K562 (cell line): ENCODE results near the gene PPP1R14C. TPM values are rescaled to one million over a fixed set of nuclear protein-coding genes. Genes with fewer than 3 reads are reported as not detected.
A peak's percentile ranks its signal among the peaks of the same experiment; 100 is the strongest.

Experiments used
- ATAC-seq: fragments of 200-7000 bp; cut with Tn5 transposase; 3 replicates; pipeline ENCODE4 v1.9.1; 2020; ENCODE audit warnings: moderate library complexity
- BruUV-seq: library from RNA; stranded (reverse); fragments of 400-500 nt; replicated peaks from 2 replicates; lab custom pipeline; 2021; lab: Mats Ljungman, UMichigan
- CTCF ChIA-PET: fragments of 300-600 bp; formaldehyde crosslinking; extraction: SDS; loops from one replicate; lab custom pipeline; 2021; ENCODE audit warnings: low intra/inter-chr PET ratio; lab: Yijun Ruan, JAX
- POLR2A ChIA-PET: fragments of 300-600, 350-650 bp; sonication (Branson Sonifier 250); formaldehyde crosslinking; extraction: SDS; loops from one replicate; lab custom pipeline; 2021; ENCODE audit warnings: antibody characterized with exemption, inconsistent platforms; lab: Yijun Ruan, JAX
- DNase-seq, 4 experiments: peaks; one replicate each; pipeline versions ENCODE4 v3.0.0 to v3.0.0-alpha.2; 2011 to 2018; ENCODE audit warnings: low spot score in 3 of 4, mixed read lengths in 3 of 4; ENCODE audit errors: extremely low read depth in 1 of 4
- FAIRE-seq: peaks from 2 replicates; lab custom pipeline; 2011; peaks lifted over from hg19 to GRCh38; lab: Jason Lieb, UNC
- H2AFZ ChIP-seq: 2 replicates; pipeline ENCODE4 v1.6.0; 2011; ENCODE audit warnings: low read depth, low read length, control low read depth, inconsistent platforms
- H3K27ac ChIP-seq: fragments of 200-600 bp; 3 replicates; pipeline ENCODE4 v1.8.0; 2011; ENCODE audit warnings: low read depth, mild to moderate bottlenecking, control low read depth, inconsistent platforms, low read length, moderate library complexity, mixed read lengths; ENCODE audit errors: extremely low read depth
- H3K27me3 ChIP-seq, 2 experiments: fragments of 300-600 bp in 1 of 2; 2 replicates in 1 of 2; 3 replicates in 1 of 2; pipeline versions ENCODE4 v1.6.0 to v1.8.0; 2011; ENCODE audit warnings: inconsistent platforms in 2 of 2, low read length in 2 of 2, mild to moderate bottlenecking in 1 of 2, mixed read lengths in 1 of 2, moderate library complexity in 1 of 2; ENCODE audit not compliant: control insufficient read depth in 2 of 2, insufficient read depth in 2 of 2
- H3K36me3 ChIP-seq: fragments of 300-600 bp; 3 replicates; pipeline ENCODE4 v1.8.0; 2011; ENCODE audit warnings: mild to moderate bottlenecking, low read length, inconsistent platforms; ENCODE audit not compliant: control insufficient read depth, insufficient read depth
- H3K4me1 ChIP-seq, 2 experiments: fragments of 200-600 bp in 1 of 2; replicated peaks in 1 of 2; 2 replicates in 1 of 2; 3 replicates in 1 of 2; pipeline versions ENCODE4 v1.5.1 to v1.8.0; 2011; ENCODE audit warnings: inconsistent platforms in 2 of 2, low read length in 2 of 2, mild to moderate bottlenecking in 1 of 2, mixed read lengths in 1 of 2, moderate library complexity in 1 of 2; ENCODE audit not compliant: control insufficient read depth in 2 of 2, insufficient read depth in 2 of 2
- H3K4me2 ChIP-seq: 2 replicates; pipeline ENCODE4 v1.6.1; 2011; ENCODE audit warnings: low read length, control low read depth, inconsistent platforms, mixed read lengths; ENCODE audit not compliant: insufficient read depth
- H3K4me3 ChIP-seq: fragments of 200-600 bp; sonication (generic), shearing (Covaris generic); 2 replicates; pipeline ENCODE4 v1.5.1; 2016; ENCODE audit warnings: control low read depth, inconsistent platforms
- H3K79me2 ChIP-seq: fragments of 200-600 bp; 3 replicates; pipeline ENCODE4 v1.8.0; 2011; ENCODE audit warnings: low read length, inconsistent platforms; ENCODE audit not compliant: control insufficient read depth, insufficient read depth
- H3K9ac ChIP-seq, 2 experiments: 2 replicates each; pipeline versions ENCODE4 v1.6.0 to v1.6.1; 2011; ENCODE audit warnings: low read depth in 2 of 2, low read length in 2 of 2, control low read depth in 1 of 2, inconsistent platforms in 1 of 2, mild to moderate bottlenecking in 1 of 2, mixed read lengths in 1 of 2; ENCODE audit not compliant: insufficient read depth in 1 of 2
- H3K9me1 ChIP-seq: one replicate; pipeline ENCODE4 v1.6.0; 2011; ENCODE audit warnings: inconsistent platforms, mild to moderate bottlenecking, low read length, moderate library complexity; ENCODE audit not compliant: control insufficient read depth, insufficient read depth
- H3K9me3 ChIP-seq: replicated peaks from 2 replicates; pipeline ENCODE4 v1.5.1; 2011; ENCODE audit warnings: low read depth, low read length, inconsistent platforms; ENCODE audit not compliant: control insufficient read depth, insufficient read depth
- H4K20me1 ChIP-seq: replicated peaks from 2 replicates; pipeline ENCODE4 v1.6.1; 2011; ENCODE audit warnings: low read length, inconsistent platforms, mixed read lengths; ENCODE audit not compliant: control insufficient read depth, insufficient read depth
- NFIC ChIP-seq: fragments of 450-650 bp; IDR thresholded peaks from 2 replicates; pipeline ENCODE4 v1.6.1; 2017; ENCODE audit warnings: mild to moderate bottlenecking, inconsistent platforms
- ZNF354B ChIP-seq: fragments of 250-450 bp; sonication (Bioruptor Pico); IDR thresholded peaks from 2 replicates; pipeline ENCODE4 v1.4.0; 2020
- ZNF609 ChIP-seq: sonication (generic); formaldehyde crosslinking; IDR thresholded peaks from 2 replicates; pipeline ENCODE4 v1.8.1; 2023; ENCODE audit warnings: missing genetic modification reagents, mild to moderate bottlenecking, borderline replicate concordance
- WGBS: fragments of 100-300 bp; shearing (Covaris generic); methylation state at CpG from one replicate; pipeline ENCODE4 v1.1.6; 2016; ENCODE audit warnings: low coverage, mixed read lengths; ENCODE audit not compliant: insufficient coverage; ENCODE audit errors: missing lambda C conversion rate; 5-methylcytosine and 5-hydroxymethylcytosine counted together
- in situ Hi-C: fragments of 300-500 bp; cut with MboI; formaldehyde crosslinking; loops from 4 replicates; pipeline ENCODE4 v1.15.0; 2018; ENCODE audit warnings: inconsistent platforms, mixed read lengths
- intact Hi-C: fragments of 100-400 bp; cut with micrococcal nuclease; formaldehyde crosslinking; loops from 2 replicates; pipeline ENCODE4 v1.14.2; 2022
- polyA plus RNA-seq, 8 experiments: library from polyadenylated mRNA; depleted of rRNA in 4 of 8; stranded (reverse) in 5 of 8; unstranded in 3 of 8; fragments of >200 nt; fragmentation: Nextera tagmentation in 2 of 8; fragmentation: Illumina TruSeq in 1 of 8; extraction: Ambion mirVana in 2 of 8; extraction: Trizol in 1 of 8; gene quantifications; 2 replicates each; pipeline versions ENCODE4 v1.2.1 to v1.2.3, GENCODE V29; 2011 to 2014; ENCODE audit warnings: inconsistent platforms in 1 of 8, missing spikeins in 1 of 8
- total RNA-seq, 7 experiments: library from RNA; depleted of rRNA in 6 of 7; stranded (reverse); fragments of >200 nt in 6 of 7; fragmentation: Illumina TruSeq in 2 of 7; extraction: Trizol in 2 of 7; gene quantifications; 2 replicates each; pipeline versions ENCODE4 v1.2.1 to v1.2.3, GENCODE V29; 2011 to 2021; ENCODE audit warnings: low replicate concordance in 1 of 7
- TF ChIP-seq, protein P1 (sequence below): fragments of 450-650 bp; IDR thresholded peaks from 2 replicates; pipeline ENCODE4 v1.6.1; 2018; ENCODE audit not compliant: partially characterized antibody

Gene PPP1R14C
- total and polyA plus RNA-seq, 9 of the 15 experiments (the other 6 are each of a cell fraction or from before 2014, with no cell fraction given): 4.5 to 16.6 (median 11.9) TPM

DNA sequence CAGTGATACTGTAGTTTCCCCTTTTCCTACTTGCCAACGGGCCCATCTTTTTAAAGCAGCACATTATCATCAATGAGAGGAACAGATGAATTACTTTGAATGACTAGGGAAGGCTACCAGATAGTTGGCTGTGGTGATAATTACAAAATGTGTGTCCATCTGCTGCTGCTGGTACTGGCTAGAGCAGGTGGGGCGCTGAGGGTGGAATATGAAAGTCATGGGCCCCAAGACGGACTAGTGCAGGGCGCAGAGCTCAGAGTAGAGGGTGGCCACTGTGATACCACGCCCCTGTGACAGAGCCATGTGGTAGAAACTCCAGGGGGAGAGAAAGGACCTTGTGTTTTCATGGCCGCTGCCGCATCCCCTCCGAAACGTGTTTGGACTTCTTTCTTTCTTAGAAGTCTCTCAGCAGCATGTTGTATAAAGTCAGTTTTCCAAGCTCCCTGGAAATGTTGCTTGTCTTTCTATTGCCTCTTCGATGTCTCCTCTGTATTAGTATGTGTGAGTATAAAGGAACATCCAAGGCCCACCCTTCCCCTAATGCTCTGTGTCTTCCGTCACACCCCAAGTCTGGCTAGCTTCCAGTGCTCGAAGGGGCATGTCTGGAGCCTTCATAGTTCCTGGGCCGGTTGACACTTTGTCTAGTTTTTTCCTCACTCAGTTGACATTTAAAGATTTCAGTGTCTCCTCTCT lies 88.1 kb downstream of the PPP1R14C start:
- Histone ChIP-seq H3K36me3 (no peaks in the 10 kb centered on the region), H3K79me2 (no peaks in the 10 kb centered on the region), H3K27me3 (no peaks in the 10 kb centered on the region), H3K4me3 (no peak overlapping the region), H4K20me1 (no peaks in the 10 kb centered on the region), H3K9me1 (no peaks in the 10 kb centered on the region), H3K4me2 (no peak overlapping the region)
- CTCF ChIA-PET: no interaction called here
- WGBS: 61% methylated on average over 13 of the region's 13 CpGs
- intact Hi-C loops: no loop called here
- FAIRE-seq: no peak
- POLR2A ChIA-PET: interaction anchor here (0.5 kb wide), 2 partner anchors 80 to 340 kb away, joined by 3 read pairs; no protein-coding TSS in a partner anchor
- DNase-seq: no peak
- BruUV-seq: no TSS peak
- TF ChIP-seq NFIC (peak; percentile 31), ZNF609 (CRISPR knock-in tag) (no peak), ZNF354B (CRISPR knock-in tag) (no peak)
- TF ChIP-seq, protein P1, sequence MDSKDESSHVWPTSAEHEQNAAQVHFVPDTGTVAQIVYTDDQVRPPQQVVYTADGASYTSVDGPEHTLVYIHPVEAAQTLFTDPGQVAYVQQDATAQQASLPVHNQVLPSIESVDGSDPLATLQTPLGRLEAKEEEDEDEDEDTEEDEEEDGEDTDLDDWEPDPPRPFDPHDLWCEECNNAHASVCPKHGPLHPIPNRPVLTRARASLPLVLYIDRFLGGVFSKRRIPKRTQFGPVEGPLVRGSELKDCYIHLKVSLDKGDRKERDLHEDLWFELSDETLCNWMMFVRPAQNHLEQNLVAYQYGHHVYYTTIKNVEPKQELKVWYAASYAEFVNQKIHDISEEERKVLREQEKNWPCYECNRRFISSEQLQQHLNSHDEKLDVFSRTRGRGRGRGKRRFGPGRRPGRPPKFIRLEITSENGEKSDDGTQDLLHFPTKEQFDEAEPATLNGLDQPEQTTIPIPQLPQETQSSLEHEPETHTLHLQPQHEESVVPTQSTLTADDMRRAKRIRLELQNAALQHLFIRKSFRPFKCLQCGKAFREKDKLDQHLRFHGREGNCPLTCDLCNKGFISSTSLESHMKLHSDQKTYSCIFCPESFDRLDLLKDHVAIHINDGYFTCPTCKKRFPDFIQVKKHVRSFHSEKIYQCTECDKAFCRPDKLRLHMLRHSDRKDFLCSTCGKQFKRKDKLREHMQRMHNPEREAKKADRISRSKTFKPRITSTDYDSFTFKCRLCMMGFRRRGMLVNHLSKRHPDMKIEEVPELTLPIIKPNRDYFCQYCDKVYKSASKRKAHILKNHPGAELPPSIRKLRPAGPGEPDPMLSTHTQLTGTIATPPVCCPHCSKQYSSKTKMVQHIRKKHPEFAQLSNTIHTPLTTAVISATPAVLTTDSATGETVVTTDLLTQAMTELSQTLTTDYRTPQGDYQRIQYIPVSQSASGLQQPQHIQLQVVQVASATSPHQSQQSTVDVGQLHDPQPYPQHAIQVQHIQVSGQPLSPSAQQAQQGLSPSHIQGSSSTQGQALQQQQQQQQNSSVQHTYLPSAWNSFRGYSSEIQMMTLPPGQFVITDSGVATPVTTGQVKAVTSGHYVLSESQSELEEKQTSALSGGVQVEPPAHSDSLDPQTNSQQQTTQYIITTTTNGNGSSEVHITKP: peak; percentile 93
- TF ChIP-seq, all 486 proteins: peak for 2
- peak; percentile 78 for ATAC-seq
- Histone ChIP-seq H3K9me3 (0 out of 2 replicates have a peak, but pooled peaks cover 2% of the 10 kb centered on the region), H3K4me1 (peaks cover 9 to 11% of the 10 kb centered on the region in 2 experiments; a peak in 3 of 5 replicates), H3K27ac (no peak overlapping the region), H3K9ac (no peak overlapping the region; a peak in 1 of 4 replicates), H2AFZ (no peak overlapping the region)
- in situ Hi-C loops: no loop called here
